HG03378 (cell line): ENCODE results near the gene GRIN2B.

Experiments used
- ATAC-seq: cut with Tn5 transposase; IDR thresholded peaks from one replicate; pipeline ENCODE4 v1.9.1; 2021; ENCODE audit warnings: mild to moderate bottlenecking, moderate library complexity; ENCODE audit not compliant: unreplicated experiment

Gene GRIN2B

DNA sequence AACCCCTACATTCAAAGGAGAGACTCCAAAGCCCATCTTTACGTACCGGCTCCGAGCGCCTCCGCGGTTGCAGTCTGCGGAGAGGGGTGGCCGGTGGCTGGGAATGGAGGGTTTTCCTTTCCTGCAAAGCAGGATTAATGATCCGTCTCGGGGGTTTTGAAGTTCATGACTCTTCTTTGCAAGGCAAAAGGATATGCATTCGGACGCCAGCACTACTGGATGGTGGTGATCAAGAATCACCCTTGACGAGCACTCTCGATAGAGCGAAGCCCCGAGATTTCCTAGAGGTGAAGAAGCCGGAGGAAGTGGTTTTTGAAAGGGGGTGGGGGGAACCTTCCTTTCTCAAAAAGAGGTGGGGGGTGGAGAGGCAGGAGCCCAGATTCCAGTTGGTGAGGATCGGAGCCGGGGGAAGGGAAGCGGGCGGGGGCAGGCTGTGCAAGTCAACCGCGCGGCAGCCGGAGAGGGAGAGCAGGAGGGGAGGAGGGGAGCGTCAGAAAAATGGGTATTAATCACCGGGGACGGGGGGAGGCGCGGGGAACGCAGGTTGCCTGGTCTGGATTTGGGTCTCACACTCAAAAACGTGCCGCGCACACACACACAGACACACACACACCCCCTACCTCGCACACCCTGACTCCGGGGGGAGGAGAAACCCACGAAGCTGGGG is at the start of gene GRIN2B:
GRIN2B (minus strand) TSS at position 307 of the 667 bp plus-strand sequence. CDS start 115,394 bp downstream, outside the sequence.
- ATAC-seq: no peak

DNA sequence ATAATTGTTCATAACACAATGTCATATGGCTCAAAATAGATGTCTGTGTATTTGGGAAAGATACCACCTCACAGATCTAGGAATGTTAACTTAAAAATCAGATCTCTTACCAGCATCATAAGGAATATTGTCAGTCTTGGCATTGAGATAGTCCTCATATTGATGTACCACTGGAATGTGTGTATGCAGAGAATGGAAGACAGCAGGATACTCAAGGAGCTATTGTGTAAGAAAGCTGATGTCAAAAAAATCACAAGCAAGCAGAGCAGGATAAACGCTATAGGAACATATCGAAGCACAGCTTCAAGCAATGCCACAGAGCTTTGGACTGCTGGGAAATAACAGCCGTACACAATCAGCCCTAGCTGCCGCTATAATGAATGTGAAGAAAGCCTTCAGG is 45.1 kb upstream of the GRIN2B start:
- no peak for ATAC-seq

DNA sequence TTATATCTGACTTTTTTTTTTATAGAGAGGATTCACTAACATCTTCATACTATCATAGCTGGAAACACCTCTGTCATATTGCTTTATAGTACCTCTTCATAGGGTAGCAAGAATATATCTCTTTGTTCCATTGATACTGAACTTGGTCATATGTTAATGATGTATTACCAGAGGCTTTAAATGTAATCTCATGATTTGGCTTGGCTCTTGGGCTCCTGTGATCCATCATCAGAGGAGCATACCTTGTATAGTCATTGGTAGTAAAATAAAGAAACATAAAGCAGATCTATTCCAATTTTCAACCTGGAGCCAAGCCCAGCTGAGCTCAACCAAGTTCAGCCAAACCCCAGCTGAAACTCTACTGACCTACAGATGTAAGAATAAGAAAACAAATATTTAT is 43.2 kb upstream of the GRIN2B start:
- no peak for ATAC-seq

DNA sequence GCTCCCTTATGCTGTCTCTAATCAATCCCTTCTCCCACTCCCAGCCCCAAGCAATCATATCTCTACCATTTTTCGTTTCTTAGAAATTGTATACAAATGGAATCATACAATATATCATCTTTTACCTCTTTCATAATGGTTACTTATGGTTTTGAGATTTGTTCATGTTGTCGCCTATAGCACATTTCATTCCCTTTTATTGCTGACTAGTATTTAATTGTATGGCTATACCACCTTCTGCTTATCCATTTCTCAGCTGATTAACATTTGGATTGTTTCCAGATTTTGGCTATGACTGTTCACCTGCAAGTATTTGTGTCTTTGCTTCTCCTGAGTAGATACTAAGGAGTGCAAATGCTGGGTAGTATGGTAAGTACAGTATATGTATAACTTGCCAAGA is 36.7 kb upstream of the GRIN2B start:
- ATAC-seq: no peak

DNA sequence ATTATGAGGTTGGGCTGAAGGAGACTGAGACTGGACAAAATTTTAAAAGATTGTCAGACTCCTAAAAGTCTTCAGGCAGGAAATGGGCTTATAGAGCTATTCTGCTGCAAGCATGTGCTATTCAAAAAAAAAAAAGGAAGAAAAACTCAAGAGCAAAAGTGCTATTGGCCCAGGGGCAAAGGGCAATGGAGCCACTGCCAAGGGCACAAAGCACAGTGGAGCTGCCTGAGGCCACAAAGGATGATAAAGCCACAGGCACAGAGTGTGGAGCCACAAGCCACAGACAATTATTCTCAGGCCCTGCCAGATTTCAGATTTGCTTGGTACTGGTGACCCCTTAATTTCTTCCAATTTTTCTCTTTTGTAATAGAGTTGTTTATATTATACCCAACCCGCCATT is 29.6 kb upstream of the GRIN2B start:
- no peak for ATAC-seq

DNA sequence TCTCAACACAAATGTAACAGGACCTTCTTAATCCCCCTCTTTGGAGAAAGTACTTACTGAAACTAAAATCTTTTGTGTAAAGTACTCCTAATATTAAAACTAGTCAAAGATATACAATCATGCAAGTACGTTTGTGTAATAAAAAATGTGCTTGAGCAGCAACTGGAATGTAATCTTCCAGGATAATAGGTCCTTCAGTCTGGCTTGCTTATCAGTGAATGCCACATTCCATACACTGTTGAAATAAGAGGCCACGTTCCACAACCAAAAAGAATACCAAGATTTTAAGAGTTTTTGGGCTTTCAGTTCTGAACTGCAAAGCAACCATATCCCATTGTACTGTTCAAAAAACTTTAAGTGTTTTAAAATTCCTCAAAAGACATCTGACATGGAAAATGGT is 26.2 kb upstream of the GRIN2B start:
- no peak for ATAC-seq

DNA sequence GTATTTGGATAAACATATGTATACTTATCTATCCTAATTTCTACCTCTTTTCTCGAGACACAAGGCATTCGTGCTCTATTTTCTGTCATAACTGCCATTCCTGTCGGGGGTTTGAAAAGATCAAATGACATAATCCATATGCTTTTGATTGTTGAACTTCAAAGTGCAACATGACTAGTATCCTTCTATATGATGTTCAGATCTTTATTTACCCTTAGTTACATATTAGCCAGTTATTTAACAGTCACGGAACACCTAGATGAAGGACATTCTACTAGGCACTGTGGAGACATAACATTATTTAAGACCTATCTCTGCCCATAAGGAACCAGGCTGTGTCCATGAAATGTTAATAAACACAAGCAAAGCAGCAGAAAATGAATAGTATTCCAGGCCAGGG is 11.2 kb upstream of the GRIN2B start:
- ATAC-seq: no peak

DNA sequence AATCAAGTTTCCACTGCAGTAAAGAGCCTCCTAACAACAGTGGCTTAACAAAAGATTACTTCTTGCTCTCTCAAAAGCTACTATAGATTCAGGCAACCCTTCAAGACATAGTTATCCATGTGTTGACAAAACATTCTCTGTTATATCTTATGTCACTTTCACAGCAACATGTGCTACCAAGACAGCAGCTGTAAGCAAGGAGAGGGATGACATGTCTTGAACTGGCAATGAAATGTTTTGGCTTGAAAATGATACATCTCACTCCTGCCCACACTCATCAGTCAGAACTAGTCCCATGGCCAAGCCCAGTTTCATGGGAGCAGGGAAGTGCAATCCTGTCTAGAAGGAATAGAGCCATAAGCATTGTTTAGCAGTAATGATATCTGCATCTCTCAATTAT is 10.7 kb upstream of the GRIN2B start:
- ATAC-seq: no peak

DNA sequence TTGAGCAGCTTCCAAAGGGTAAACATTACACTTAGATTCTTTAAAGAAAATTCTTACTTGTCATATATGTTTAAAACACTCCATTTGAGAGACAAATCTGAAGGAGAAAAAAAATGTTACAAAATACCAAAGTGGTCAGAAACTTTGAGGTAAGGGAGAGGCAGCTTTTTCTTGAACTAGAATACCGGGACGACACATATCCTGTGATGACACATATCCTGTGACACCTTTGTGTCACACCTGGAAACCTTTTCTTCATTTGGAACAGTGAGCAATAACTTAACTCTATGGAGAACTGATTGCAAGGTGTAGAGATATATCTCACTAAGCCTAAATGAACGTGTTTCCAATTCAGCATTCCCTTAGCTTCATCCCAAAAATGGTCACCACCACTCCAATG is 4.6 kb upstream of the GRIN2B start:
- ATAC-seq: no peak

DNA sequence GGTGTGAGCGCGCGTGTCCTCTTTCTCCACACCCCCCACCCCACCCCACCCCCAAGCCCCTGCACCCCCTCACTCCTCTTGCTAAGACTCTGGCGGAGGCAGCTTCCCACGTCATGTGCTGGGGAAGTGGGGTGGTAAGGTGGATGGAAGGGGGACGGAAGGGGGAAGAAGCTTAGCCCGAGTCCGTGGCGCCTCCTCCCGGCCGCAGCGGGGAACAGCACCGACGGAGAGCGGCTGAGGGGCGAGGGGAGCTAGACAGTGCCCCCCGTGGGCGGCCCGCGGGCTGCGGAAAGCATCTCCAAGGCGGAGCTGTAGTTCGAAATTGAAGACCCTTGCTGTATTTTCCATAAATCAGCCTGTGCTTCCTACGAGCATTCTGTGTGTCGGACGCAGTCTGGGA is 588 bp upstream of the GRIN2B start:
- no peak for ATAC-seq

DNA sequence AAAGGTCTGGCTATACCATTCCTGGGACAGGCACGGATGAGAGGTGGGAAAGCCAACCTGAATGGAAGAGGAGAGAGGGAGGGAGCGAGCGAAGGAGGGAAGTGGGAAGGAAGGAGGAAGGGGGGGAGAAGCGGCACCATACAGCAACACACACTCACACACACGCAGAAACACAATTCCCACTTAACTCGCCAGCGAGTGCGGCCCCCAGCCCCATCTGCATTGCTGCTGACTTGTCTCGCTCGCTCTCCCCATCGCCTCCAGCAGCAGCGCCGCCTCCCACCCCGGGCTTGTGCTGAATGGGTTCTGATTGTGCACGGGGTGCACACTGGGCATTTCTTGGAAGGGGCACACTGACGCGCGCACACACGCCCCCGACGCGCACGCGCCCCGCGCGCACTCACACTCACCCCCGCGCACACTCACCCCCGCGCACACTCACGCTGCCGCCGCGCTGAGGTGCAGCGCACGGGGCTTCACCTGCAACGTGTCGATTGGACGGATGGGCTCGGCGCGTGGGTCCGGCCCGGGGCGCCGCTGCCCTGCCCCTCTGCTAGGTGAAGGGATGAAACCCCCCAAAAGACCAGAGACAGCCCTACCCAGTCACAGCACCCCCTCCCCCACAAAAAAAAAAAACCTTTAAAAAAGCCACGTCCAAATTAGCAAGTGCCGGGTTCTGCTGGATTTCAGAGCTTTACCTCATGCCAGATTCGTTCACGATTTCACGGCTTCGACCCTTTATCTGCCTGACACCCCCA is 685 bp downstream of the GRIN2B start:
- ATAC-seq: no peak

DNA sequence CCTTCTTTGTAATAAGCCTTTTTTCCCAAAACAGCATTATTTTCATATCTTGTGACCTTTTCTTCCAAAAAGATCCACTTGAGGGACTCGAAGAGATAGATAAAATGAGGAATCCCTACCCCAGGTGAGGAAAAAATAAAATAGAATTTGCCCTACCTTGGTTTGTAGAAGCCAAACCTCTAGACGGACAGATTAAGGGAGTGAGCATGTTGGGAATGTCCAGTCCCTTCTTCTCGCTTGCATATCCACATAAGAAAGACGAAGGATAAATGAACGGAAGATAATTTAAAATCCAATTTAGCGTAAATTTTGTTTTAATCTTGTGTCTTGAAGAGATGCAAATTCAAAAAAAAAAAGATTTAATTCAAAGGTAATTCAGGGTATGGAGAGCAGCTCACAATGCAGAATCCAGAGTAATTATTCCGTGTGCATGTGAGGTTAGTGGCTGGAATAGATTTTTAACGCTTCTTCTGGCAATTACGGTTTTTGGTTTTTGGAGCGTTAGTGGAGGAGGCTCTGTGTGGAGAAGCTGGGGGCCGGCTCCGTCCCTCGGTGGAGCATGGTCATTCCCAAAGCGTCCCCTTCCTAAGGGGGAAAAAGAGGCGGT is 1.5 kb downstream of the GRIN2B start:
- no peak for ATAC-seq

DNA sequence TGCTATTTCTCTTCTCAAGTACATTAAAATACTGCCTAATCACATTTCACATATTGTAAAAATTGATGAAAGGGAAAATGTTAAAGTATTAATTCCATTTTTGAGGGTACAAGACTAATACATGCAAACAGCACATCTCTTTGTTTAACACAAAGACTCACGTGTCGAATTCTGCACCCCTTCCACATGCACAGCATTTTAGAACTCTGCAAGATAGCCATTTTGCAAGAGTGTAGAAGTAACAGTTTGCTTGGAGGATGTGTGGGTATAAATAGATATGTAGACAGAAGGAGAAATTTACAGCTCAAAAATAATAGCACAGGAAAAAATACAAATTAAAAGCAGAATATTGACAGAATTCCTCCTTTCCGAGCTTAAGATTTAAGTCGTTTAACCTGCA is 2.5 kb downstream of the GRIN2B start:
- no peak for ATAC-seq

DNA sequence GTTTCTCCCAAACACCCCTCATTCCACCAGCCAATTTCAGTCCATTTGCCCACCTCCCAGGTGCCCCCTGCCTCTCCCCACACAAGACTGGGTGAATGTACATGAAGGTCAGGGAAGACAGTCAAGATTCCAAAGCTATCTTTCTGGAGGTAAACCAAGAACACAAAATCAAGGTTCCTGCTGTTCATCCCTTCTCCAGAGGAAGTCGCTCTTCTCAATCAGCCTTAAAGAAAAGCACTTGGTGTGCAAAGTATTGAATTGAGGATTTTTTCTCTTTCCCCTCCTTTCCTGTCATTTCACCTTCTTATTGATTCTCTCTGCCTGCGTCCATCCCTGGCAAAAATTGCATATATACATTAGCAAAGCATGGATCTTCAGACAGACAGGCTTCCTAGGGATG is 4.5 kb downstream of the GRIN2B start:
- ATAC-seq: no peak

DNA sequence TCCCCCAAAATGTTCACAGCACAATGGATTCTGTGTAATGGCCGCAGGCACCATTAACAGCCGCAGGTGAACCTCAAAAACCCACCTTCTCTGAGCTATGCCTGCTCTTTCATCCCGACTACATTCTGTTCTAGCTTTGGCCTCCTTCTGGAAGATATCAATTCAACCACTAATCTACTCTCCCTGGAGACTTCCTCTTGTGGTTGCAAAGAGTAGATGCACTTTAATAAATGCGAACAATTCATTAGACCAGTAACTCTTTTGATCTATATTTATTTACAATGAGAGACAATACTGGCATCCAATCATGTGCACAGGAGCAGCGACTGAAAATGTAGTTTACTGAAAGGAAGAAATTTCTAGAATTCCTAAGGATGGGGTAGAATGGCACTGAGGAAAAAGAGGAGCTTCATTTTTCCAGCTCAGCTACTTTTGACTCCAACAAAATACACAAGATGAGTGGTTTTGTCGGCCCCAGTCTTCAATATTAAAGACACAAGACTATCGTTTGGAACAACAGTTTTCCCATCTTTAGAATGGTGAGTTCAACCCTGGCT is 5.3 kb downstream of the GRIN2B start:
- ATAC-seq: no peak

DNA sequence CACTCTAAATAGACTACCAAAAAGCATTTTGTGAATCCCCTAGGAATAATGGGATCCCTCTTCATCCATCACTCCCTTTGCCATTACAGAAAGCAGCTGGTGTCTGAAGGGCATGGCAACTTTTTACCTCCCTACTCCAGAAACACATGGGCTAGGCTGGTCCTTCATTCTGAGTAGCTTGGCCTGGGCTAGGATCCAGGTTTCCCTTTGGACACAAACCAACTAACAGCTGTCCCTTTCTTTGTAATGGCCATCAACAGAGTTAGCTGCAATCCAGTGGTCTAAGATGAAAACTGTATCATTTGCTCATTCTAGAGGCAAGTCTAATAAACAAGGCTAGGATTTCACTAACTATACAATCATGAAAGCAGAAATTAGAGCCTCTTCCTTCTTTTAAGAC is 7.4 kb downstream of the GRIN2B start:
- no peak for ATAC-seq

DNA sequence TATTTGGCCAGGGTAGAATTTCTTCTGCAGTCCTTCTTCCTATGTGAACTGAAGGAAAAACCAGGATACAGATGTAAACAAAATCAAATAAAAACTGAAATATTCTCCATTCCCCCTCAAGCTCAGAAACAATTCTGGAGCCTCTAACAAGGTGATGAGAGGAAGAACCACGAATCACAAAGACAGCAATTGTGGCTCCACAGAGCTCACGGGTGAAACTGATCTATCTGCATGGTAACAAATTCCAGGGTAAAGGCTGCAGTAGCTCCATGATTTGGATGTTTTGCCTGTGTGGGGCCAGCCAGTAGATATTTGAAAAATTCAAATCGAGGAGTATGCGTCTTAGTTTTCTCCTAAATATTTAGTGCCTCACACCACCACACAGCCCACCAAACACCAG is 10.6 kb downstream of the GRIN2B start:
- no peak for ATAC-seq

DNA sequence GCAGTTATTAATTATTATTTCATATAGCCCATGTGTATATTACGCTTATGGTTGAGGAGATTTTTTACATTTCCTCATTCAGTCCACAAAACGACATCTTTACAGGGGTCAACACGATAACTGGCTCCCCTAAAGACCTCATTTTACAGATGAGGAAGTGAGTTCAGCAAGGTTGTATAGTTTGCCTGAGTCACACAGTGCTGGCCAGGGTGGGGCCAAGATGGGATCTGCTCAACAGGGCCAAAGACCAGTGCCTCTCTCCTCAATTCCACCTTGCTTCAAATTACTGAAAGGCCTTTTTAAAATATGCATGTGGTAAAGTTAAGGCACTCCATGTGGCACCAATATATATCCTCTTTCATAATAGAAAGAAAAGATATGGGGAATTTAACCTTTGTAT is 13.1 kb downstream of the GRIN2B start:
- ATAC-seq: no peak

DNA sequence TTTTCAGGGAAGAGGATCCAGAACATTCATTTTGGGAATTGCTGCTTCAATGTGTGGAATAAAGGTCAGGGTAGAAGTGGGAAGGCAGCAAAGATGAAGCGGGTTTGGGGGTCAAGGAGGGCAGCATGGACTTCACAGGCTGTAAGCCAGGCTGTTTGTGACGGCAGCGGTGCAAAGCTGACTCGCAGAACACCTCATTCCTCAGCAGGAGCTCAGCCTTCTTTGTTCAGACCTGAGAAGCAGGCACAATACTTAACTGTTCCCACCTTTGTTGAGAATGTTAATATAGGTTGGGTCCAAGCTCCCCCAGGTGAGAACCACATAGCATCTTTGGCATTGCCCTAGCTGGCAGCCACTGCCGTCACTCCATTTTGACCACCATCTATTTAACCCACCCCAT is 16.7 kb downstream of the GRIN2B start:
- ATAC-seq: no peak

DNA sequence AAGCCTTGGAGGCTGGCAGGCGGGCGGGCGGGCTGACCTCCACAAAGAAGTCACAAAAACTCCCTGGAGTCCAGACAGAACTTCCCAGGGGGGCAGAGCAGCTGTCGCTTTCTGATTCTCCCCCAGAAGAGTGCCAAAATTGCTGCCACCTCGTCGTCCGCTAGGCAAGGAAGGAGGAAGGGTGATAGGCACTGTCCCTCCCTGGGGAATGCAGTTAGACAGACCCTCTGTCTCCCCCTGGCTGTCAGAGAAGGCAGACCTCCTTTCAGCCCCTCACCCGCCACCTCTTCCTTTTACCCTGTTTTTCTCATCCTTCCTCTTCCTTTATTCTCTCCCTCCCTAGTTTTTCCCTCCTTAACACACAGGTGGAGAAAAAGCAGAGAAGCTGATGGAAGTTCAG is 18.7 kb downstream of the GRIN2B start:
- ATAC-seq: no peak

DNA sequence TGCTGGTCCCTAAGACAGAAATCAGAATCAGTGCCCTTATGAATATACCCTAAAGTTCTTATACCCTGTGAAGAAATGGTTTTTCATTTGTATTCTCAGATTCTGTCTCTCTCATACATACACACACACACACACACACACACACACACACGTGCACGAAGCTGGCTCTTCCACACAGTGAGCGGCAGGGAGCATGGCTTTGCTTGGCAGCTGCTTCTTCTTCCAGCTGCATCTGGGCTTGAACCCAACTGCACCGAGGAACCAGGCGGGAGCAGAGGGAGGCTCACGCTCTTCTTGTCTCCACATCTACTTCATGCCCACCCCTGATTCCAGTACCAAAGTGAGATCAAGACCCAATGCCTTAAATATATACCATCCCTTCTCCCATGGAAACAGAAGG is 19.4 kb downstream of the GRIN2B start:
- no peak for ATAC-seq

DNA sequence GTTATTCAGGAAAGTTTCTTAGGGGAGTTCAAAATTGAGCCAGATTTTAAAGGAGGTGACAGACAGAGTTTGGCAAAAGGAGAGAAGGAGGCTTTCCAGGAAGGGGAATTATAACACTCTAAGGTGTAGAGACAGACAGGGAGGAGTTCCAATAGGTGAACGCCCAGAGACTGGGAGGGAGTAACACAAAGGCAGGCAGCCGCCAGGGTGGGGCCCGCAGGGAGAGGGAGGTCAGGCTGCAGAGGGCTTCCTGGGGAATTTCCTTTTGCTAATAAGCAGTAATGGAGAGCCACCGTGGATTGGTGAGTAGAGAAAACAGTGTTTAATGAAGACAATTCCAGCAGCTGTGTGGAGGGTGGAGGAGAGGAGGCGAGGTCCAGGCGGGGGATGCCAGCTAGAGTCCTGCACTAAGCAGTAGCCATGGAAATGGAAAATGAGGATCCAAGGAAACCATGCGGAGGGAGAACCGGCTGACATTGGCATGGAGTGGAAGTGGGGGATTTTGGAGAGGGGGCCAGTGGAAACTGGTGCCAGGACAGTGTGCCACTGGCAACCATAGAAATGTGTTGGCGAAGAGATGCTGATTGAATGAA is 22.2 kb downstream of the GRIN2B start:
- no peak for ATAC-seq
